ENCODE data around the gene SYVN1. TPM values are rescaled to one million over a fixed set of nuclear protein-coding genes. Genes with fewer than 3 reads are reported as not detected.
"Not testable (repeated sequence)": the region's sequence is repeated elsewhere in the genome, so short reads cannot be mapped to it uniquely, and the experiment has no call there.

Gene SYVN1
- polyA plus RNA-seq, 2 donors = 16.4 to 17.8 TPM

GRCh38 chr11:65152122-65152521 is 17.8 kb upstream of the SYVN1 start:
- Histone ChIP-seq H3K27me3 (ENCODE audit: control insufficient read depth in 1 of 2, insufficient read depth in 2 of 2, low read length in 2 of 2) (no peaks in the 10 kb centered on the region), H3K27ac (ENCODE audit: low read depth in 2 of 2, low read length in 1 of 2) (no peak overlapping the region), H3K9me3 (ENCODE audit: control insufficient read depth in 2 of 2, insufficient read depth in 1 of 2, low read depth in 1 of 2, low read length in 1 of 2) (no peaks in the 10 kb centered on the region), H3K36me3 (ENCODE audit: control insufficient read depth in 2 of 2, insufficient read depth in 2 of 2, low read length in 1 of 2) (no peaks in the 10 kb centered on the region), H3K4me3 (ENCODE audit: low read depth in 1 of 2, low read length in 2 of 2) (no peak overlapping the region), H3K4me1 (ENCODE audit: control insufficient read depth in 2 of 2, insufficient read depth in 2 of 2, low read length in 1 of 2) (peaks cover 0 to 4% of the 10 kb centered on the region in 2 donors)
- 73 to 75% methylated on average over 2 of the region's 2 CpGs for WGBS, 2 donors

- Histone ChIP-seq H3K27me3 (ENCODE audit: control insufficient read depth in 1 of 2, insufficient read depth in 2 of 2, low read length in 2 of 2) (no peaks in the 10 kb centered on the region), H3K36me3 (ENCODE audit: control insufficient read depth in 2 of 2, insufficient read depth in 2 of 2, low read length in 1 of 2) (no peaks in the 10 kb centered on the region), H3K4me3 (ENCODE audit: low read depth in 1 of 2, low read length in 2 of 2) (no peak overlapping the region), H3K9me3 (ENCODE audit: control insufficient read depth in 2 of 2, insufficient read depth in 1 of 2, low read depth in 1 of 2, low read length in 1 of 2) (no peaks in the 10 kb centered on the region), H3K27ac (ENCODE audit: low read depth in 2 of 2, low read length in 1 of 2) (peak overlapping the region; percentile 94 to 96), H3K4me1 (ENCODE audit: control insufficient read depth in 2 of 2, insufficient read depth in 2 of 2, low read length in 1 of 2) (peaks cover 0 to 4% of the 10 kb centered on the region in 2 donors)
- 60 to 61% methylated on average over 3 of the region's 3 CpGs for WGBS, 2 donors
These were observed 17.1 kb upstream of the SYVN1 start for GRCh38 chr11:65151331-65151899.

- H3K4me3 ChIP-seq (ENCODE audit: low read depth in 1 of 2, low read length in 2 of 2) = no peak overlapping the region
- no peaks in the 10 kb centered on the region for H3K27me3 ChIP-seq (ENCODE audit: control insufficient read depth in 1 of 2, insufficient read depth in 2 of 2, low read length in 2 of 2)
- WGBS, 2 donors = 23 to 24% methylated on average over 12 of the region's 12 CpGs
- H3K27ac ChIP-seq (ENCODE audit: low read depth in 2 of 2, low read length in 1 of 2) = peak overlapping the region; percentile 94 to 96
- no peaks in the 10 kb centered on the region for H3K9me3 ChIP-seq (ENCODE audit: control insufficient read depth in 2 of 2, insufficient read depth in 1 of 2, low read depth in 1 of 2, low read length in 1 of 2)
- H3K4me1 ChIP-seq (ENCODE audit: control insufficient read depth in 2 of 2, insufficient read depth in 2 of 2, low read length in 1 of 2) = peaks cover 0 to 4% of the 10 kb centered on the region in 2 donors
- H3K36me3 ChIP-seq (ENCODE audit: control insufficient read depth in 2 of 2, insufficient read depth in 2 of 2, low read length in 1 of 2) = no peaks in the 10 kb centered on the region
These were observed 16.4 kb upstream of the SYVN1 start for GRCh38 chr11:65150509-65151299.

GRCh38 chr11:65150131-65150508 is 15.8 kb upstream of the SYVN1 start:
- H3K4me1 ChIP-seq (ENCODE audit: control insufficient read depth in 2 of 2, insufficient read depth in 2 of 2, low read length in 1 of 2); H3K27me3 ChIP-seq (ENCODE audit: control insufficient read depth in 1 of 2, insufficient read depth in 2 of 2, low read length in 2 of 2); H3K9me3 ChIP-seq (ENCODE audit: control insufficient read depth in 2 of 2, insufficient read depth in 1 of 2, low read depth in 1 of 2, low read length in 1 of 2); H3K4me3 ChIP-seq (ENCODE audit: low read depth in 1 of 2, low read length in 2 of 2); H3K36me3 ChIP-seq (ENCODE audit: control insufficient read depth in 2 of 2, insufficient read depth in 2 of 2, low read length in 1 of 2): not testable (repeated sequence)
- peak overlapping the region; percentile 94 to 96 for H3K27ac ChIP-seq (ENCODE audit: low read depth in 2 of 2, low read length in 1 of 2)
- WGBS, 2 donors = 56 to 62% methylated on average over 10 of the region's 10 CpGs

DNA sequence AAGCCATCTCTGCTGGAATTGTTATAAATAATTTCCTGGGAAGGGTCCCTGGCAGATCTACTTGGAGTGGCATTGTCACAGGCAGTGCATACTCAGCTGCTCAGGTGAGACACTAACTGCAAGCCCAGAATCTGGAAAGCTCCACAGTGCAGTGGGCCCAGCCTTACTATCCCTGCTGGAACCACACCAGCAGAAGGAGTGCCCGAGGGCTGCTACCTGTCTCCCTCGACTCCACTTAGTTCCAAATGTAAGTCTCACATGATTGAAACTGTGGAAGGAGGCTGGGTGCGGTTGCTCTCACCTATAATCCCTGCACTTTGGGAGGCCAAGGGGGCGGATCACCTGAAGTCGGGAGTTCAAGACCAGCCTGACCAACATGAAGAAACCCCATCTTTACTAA is 14.3 kb upstream of the SYVN1 start:
- WGBS, 2 donors = 50 to 74% methylated on average over 5 of the region's 5 CpGs
- no peak overlapping the region for H3K4me3 ChIP-seq (ENCODE audit: low read depth in 1 of 2, low read length in 2 of 2)
- H3K9me3 ChIP-seq (ENCODE audit: control insufficient read depth in 2 of 2, insufficient read depth in 1 of 2, low read depth in 1 of 2, low read length in 1 of 2) = no peaks in the 10 kb centered on the region
- peaks cover 0 to 4% of the 10 kb centered on the region in 2 donors for H3K4me1 ChIP-seq (ENCODE audit: control insufficient read depth in 2 of 2, insufficient read depth in 2 of 2, low read length in 1 of 2)
- no peaks in the 10 kb centered on the region for H3K27me3 ChIP-seq (ENCODE audit: control insufficient read depth in 1 of 2, insufficient read depth in 2 of 2, low read length in 2 of 2)
- peak overlapping the region in 1 of 2 donors; percentile 16 for H3K27ac ChIP-seq (ENCODE audit: low read depth in 2 of 2, low read length in 1 of 2)
- no peaks in the 10 kb centered on the region for H3K36me3 ChIP-seq (ENCODE audit: control insufficient read depth in 2 of 2, insufficient read depth in 2 of 2, low read length in 1 of 2)

- 80 to 81% methylated on average over 2 of the region's 2 CpGs for WGBS, 2 donors
- Histone ChIP-seq H3K4me1 (ENCODE audit: control insufficient read depth in 2 of 2, insufficient read depth in 2 of 2, low read length in 1 of 2) (peaks cover 0 to 4% of the 10 kb centered on the region in 2 donors), H3K9me3 (ENCODE audit: control insufficient read depth in 2 of 2, insufficient read depth in 1 of 2, low read depth in 1 of 2, low read length in 1 of 2) (no peaks in the 10 kb centered on the region), H3K27ac (ENCODE audit: low read depth in 2 of 2, low read length in 1 of 2) (no peak overlapping the region), H3K4me3 (ENCODE audit: low read depth in 1 of 2, low read length in 2 of 2) (no peak overlapping the region), H3K27me3 (ENCODE audit: control insufficient read depth in 1 of 2, insufficient read depth in 2 of 2, low read length in 2 of 2) (no peaks in the 10 kb centered on the region), H3K36me3 (ENCODE audit: control insufficient read depth in 2 of 2, insufficient read depth in 2 of 2, low read length in 1 of 2) (no peaks in the 10 kb centered on the region)
These were observed 13.2 kb upstream of the SYVN1 start for GRCh38 chr11:65147352-65148075.

DNA sequence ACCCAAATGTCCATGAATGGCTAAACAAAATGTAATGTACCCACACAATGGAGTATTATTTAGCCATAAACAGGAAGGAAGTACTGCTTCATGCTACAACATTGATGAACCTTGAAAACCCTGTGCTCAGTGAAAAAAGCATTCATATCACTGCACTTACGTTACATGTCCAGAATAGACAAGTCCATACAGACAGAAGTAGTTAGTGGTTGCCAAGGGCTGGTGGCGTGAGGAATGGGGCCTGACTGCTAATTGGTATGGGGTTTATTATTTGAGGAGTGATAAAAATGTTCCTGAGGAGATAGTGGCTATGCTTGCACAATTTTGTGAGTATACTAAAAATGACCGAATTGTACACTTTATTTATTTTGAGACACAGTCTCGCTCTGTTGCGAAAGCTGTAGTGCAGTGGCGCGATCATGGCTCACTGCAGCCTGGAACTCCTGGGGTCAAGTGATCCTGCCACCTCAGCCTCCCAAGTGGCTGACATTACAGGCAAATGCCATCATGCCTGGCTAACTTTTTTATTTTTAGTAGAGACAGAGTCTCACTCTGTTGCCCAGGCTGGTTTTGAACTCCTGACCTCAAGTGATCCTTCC is 7.7 kb upstream of the SYVN1 start:
- Histone ChIP-seq H3K4me3 (ENCODE audit: low read depth in 1 of 2, low read length in 2 of 2) (no peak overlapping the region), H3K36me3 (ENCODE audit: control insufficient read depth in 2 of 2, insufficient read depth in 2 of 2, low read length in 1 of 2) (no peaks in the 10 kb centered on the region), H3K27me3 (ENCODE audit: control insufficient read depth in 1 of 2, insufficient read depth in 2 of 2, low read length in 2 of 2) (no peaks in the 10 kb centered on the region), H3K4me1 (ENCODE audit: control insufficient read depth in 2 of 2, insufficient read depth in 2 of 2, low read length in 1 of 2) (no peaks in the 10 kb centered on the region), H3K9me3 (ENCODE audit: control insufficient read depth in 2 of 2, insufficient read depth in 1 of 2, low read depth in 1 of 2, low read length in 1 of 2) (no peaks in the 10 kb centered on the region), H3K27ac (ENCODE audit: low read depth in 2 of 2, low read length in 1 of 2) (no peak overlapping the region)
- WGBS, 2 donors = 76 to 78% methylated on average over 7 of the region's 7 CpGs

DNA sequence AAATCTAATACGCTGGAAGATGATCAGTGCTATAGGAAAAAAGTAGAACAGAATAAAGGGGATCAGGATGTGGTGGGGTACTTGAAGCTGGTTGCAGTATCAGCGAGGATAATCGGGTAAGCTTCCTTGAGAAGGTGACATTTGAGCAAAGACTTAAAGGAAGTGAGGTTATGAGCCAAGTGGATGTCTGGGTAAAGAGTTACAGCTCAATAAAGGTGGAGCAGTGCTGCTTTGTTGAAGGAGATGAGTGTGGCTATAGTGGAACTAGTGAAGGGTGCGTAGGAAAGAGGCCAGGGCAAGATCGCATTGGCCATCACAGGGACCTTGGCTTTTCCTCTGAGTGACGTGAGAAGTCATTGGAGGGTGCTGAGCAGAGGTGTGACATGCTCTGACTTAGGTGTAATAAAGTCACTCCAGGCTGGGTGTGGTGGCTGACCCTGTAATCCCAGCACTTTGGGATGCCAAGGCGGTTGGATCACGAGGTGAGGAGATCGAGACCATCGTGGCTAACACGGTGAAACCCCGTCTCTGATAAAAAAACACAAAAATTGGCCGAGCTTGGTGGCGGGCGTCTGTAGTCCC is 2.3 kb upstream of the SYVN1 start:
- Histone ChIP-seq H3K4me3 (ENCODE audit: low read depth in 1 of 2, low read length in 2 of 2) (no peak overlapping the region), H3K36me3 (ENCODE audit: control insufficient read depth in 2 of 2, insufficient read depth in 2 of 2, low read length in 1 of 2) (peaks cover 0 to 13% of the 10 kb centered on the region in 2 donors), H3K27me3 (ENCODE audit: control insufficient read depth in 1 of 2, insufficient read depth in 2 of 2, low read length in 2 of 2) (no peaks in the 10 kb centered on the region), H3K9me3 (ENCODE audit: control insufficient read depth in 2 of 2, insufficient read depth in 1 of 2, low read depth in 1 of 2, low read length in 1 of 2) (no peaks in the 10 kb centered on the region), H3K4me1 (ENCODE audit: control insufficient read depth in 2 of 2, insufficient read depth in 2 of 2, low read length in 1 of 2) (peaks cover 0 to 17% of the 10 kb centered on the region in 2 donors), H3K27ac (ENCODE audit: low read depth in 2 of 2, low read length in 1 of 2) (no peak overlapping the region)
- 83 to 85% methylated on average over 15 of the region's 15 CpGs for WGBS, 2 donors

GRCh38 chr11:65135633-65136145 is 1.4 kb upstream of the SYVN1 start:
- peak overlapping the region in 1 of 2 donors; percentile 74 for H3K4me3 ChIP-seq (ENCODE audit: low read depth in 1 of 2, low read length in 2 of 2)
- H3K36me3 ChIP-seq (ENCODE audit: control insufficient read depth in 2 of 2, insufficient read depth in 2 of 2, low read length in 1 of 2) = peaks cover 1 to 22% of the 10 kb centered on the region in 2 donors
- peak overlapping the region; percentile 98 for H3K27ac ChIP-seq (ENCODE audit: low read depth in 2 of 2, low read length in 1 of 2)
- H3K4me1 ChIP-seq (ENCODE audit: control insufficient read depth in 2 of 2, insufficient read depth in 2 of 2, low read length in 1 of 2) = peaks cover 0 to 17% of the 10 kb centered on the region in 2 donors
- H3K27me3 ChIP-seq (ENCODE audit: control insufficient read depth in 1 of 2, insufficient read depth in 2 of 2, low read length in 2 of 2) = no peaks in the 10 kb centered on the region
- 51 to 53% methylated on average over 11 of the region's 11 CpGs for WGBS, 2 donors
- no peaks in the 10 kb centered on the region for H3K9me3 ChIP-seq (ENCODE audit: control insufficient read depth in 2 of 2, insufficient read depth in 1 of 2, low read depth in 1 of 2, low read length in 1 of 2)
